Sciatic nerve (tissue), 2 donors: ENCODE results near the gene MAGEF1. TPM values are rescaled to one million over a fixed set of nuclear protein-coding genes. Genes with fewer than 3 reads are reported as not detected.
"Not testable (repeated sequence)": the region's sequence is repeated elsewhere in the genome, so short reads cannot be mapped to it uniquely, and the experiment has no call there.

Experiments
- ATAC-seq: fragments of 200-7000 bp; cut with Tn5 transposase; one replicate; pipeline ENCODE4 v1.9.1; 2020; ENCODE audit warnings: mild to moderate bottlenecking, moderate library complexity
- DNase-seq: peaks from one replicate; pipeline ENCODE4 v3.0.0-alpha.2; 2020; ENCODE audit warnings: low spot score
- intact Hi-C: fragments of 100-400 bp; cut with DNase I; formaldehyde crosslinking; loops from one replicate; pipeline ENCODE4 v1.14.2; 2022
- total RNA-seq: library from RNA; stranded (reverse); fragmentation: NEBNext Ultra II Directional; extraction: Animal tissue kit (Norgen Biotek cat#: 25700); gene quantifications from one replicate; pipeline ENCODE4 v1.2.1, GENCODE V29; 2021
- donor health status: DM: no; HTN: no; CAD: no.
- donor health status: DM: no; HTN: no; CAD: no.

The MAGEF1 gene
- total RNA-seq, 1 donor from 2014 or later = 25.0 TPM

GRCh38 chr3:184729154-184729553 lies 17.3 kb upstream of the MAGEF1 start:
- intact Hi-C loops, ATAC-seq: not testable (repeated sequence)
- peak; percentile 47 for DNase-seq

- ATAC-seq (no peak), DNase-seq (peak; percentile 47)
- intact Hi-C loops = no loop called here
Observed at GRCh38 chr3:184728010-184728527, 16.2 kb upstream of the MAGEF1 start.

GRCh38 chr3:184727357-184728009 lies 15.6 kb upstream of the MAGEF1 start:
- DNase-seq = peak; percentile 74
- intact Hi-C loops = no loop called here
- peak; percentile 96 for ATAC-seq

- DNase-seq (no peak), ATAC-seq (no peak)
- intact Hi-C loops = no loop called here
Observed at GRCh38 chr3:184726497-184726896, 14.6 kb upstream of the MAGEF1 start.

GRCh38 chr3:184725176-184725719 lies 13.4 kb upstream of the MAGEF1 start:
- DNase-seq = no peak
- ATAC-seq = no peak
- intact Hi-C loops = no loop called here

- intact Hi-C loops = no loop called here
- ATAC-seq (no peak), DNase-seq (no peak)
Observed at GRCh38 chr3:184724699-184725098, 12.8 kb upstream of the MAGEF1 start.

GRCh38 chr3:184719709-184720108 lies 7.8 kb upstream of the MAGEF1 start:
- DNase-seq = no peak
- intact Hi-C loops = loop anchor here (5.0 kb wide), 1 partner anchor 152 kb away; no protein-coding TSS in a partner anchor

GRCh38 chr3:184718431-184718830 lies 6.6 kb upstream of the MAGEF1 start:
- DNase-seq (no peak), ATAC-seq (no peak)
- intact Hi-C loops = loop anchor here (5.0 kb wide), 1 partner anchor 151 kb away; no protein-coding TSS in a partner anchor

More at GRCh38 chr3:184719709-184720108, 7.8 kb upstream of the MAGEF1 start:
- ATAC-seq = no peak

- DNase-seq = no peak
- intact Hi-C loops = loop anchor here (5.0 kb wide), 1 partner anchor 150 kb away; no protein-coding TSS in a partner anchor
- ATAC-seq = peak; percentile 23
Observed at GRCh38 chr3:184717399-184717983, 5.6 kb upstream of the MAGEF1 start.

- DNase-seq (peak; percentile 66), ATAC-seq (peak; percentile 73)
- intact Hi-C loops = loop anchor here (5.0 kb wide), 1 partner anchor 150 kb away; no protein-coding TSS in a partner anchor
Observed at GRCh38 chr3:184716622-184717398, 4.9 kb upstream of the MAGEF1 start.

GRCh38 chr3:184715943-184716621 lies 4.2 kb upstream of the MAGEF1 start:
- ATAC-seq (no peak), DNase-seq (no peak)
- intact Hi-C loops = loop anchor here (5.0 kb wide), 1 partner anchor 149 kb away; no protein-coding TSS in a partner anchor

- intact Hi-C loops = no loop called here
- ATAC-seq (no peak), DNase-seq (no peak)
Observed at GRCh38 chr3:184713521-184713920, 1.7 kb upstream of the MAGEF1 start.

GRCh38 chr3:184713040-184713355 lies 1.1 kb upstream of the MAGEF1 start:
- intact Hi-C loops = no loop called here
- ATAC-seq (no peak), DNase-seq (no peak)

- ATAC-seq (no peak), DNase-seq (no peak)
- intact Hi-C loops = no loop called here
Observed at GRCh38 chr3:184712248-184713039, 580 bp upstream of the MAGEF1 start.

GRCh38 chr3:184710870-184711492 lies 883 bp downstream of the MAGEF1 start:
- DNase-seq (no peak), ATAC-seq (peak; percentile 46)
- intact Hi-C loops = no loop called here

GRCh38 chr3:184703657-184704056 lies 8.2 kb downstream of the MAGEF1 start:
- no peak for DNase-seq
- no peak for ATAC-seq
- intact Hi-C loops = no loop called here

GRCh38 chr3:184700759-184701158 lies 11.1 kb downstream of the MAGEF1 start:
- intact Hi-C loops = no loop called here
- DNase-seq = no peak
- no peak for ATAC-seq

GRCh38 chr3:184697845-184698244 lies 14.0 kb downstream of the MAGEF1 start:
- DNase-seq = no peak
- ATAC-seq = no peak
- intact Hi-C loops = no loop called here
